Stimulated activated CD8-positive, alpha-beta memory T cell treated with anti-CD3 and anti-CD28 coated beads, Interleukin-12 subunit alpha, Interleukin-12 subunit beta, amount 100 ng/mL, for 4 hours (primary cell): Measurements from ENCODE around the gene SYT3.
"Not testable (repeated sequence)": the region's sequence is repeated elsewhere in the genome, so short reads cannot be mapped to it uniquely, and the experiment has no call there.

ENCODE experiments used
- DNase-seq: peaks from one replicate; pipeline ENCODE4 v3.0.0-alpha.2; 2020; ENCODE audit warnings: low read depth

The SYT3 gene

GRCh38 chr19:50602935-50603334 lies 36.7 kb downstream of the SYT3 start:
- no peak for DNase-seq

GRCh38 chr19:50602496-50602895 lies 37.2 kb downstream of the SYT3 start:
- DNase-seq: no peak

- no peak for DNase-seq
Observed at GRCh38 chr19:50602089-50602422, 37.6 kb downstream of the SYT3 start.

GRCh38 chr19:50601407-50602088 lies 38.1 kb downstream of the SYT3 start:
- no peak for DNase-seq

GRCh38 chr19:50599427-50599826 lies 40.3 kb downstream of the SYT3 start:
- DNase-seq: no peak

DNA sequence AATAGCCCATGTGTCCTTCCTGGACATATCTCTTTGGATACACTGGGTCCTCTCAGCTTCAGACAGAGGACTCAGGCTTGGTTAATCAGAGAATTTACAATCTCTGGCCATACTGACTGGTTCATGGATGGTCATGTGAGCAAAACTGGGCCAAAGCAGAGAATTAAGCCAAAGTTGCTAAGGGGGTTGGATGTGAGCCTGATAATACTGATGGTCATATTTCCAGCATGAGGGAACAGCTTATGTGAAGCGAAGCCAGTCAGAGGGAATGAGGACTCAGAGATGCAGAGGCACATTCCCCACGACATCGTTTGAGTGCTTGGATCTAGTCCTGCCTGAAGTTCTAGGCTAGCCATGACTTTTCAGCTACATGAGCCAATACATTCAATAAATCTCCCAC lies 49.5 kb downstream of the SYT3 start:
- no peak for DNase-seq

- not testable (repeated sequence) for DNase-seq
Observed at GRCh38 chr19:50581795-50582660, 57.7 kb downstream of the SYT3 start.

DNA sequence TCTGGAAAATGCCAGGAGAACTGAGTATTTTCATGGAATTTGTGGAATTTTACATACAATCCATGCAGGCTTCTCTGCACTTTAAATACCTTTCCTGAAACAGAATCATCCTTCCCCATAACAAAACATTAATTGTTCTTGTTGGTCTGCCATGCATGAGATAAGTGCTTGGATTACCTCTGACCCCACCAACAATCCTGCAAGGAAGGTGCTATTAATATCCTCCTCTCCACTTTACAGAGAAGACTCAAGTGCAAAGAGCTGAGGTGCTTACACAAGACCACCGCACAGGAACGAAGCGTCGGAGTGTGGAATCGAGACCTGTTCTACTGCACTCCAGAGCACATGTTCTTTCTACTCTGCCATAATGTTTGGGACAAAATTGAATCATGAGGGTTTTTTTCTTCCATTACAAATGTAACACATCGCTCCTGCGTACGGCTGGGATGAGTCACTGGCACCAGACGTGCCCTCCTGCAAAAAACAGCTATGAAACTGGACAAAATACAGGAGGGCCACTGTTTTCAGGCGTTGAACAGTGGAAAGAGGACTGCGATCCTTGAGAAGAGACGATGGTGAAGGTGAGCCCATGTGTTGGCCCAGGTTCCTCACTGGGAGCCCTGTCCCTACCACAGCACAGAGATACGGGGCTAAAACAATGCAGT lies 58.6 kb downstream of the SYT3 start:
- DNase-seq: no peak

DNA sequence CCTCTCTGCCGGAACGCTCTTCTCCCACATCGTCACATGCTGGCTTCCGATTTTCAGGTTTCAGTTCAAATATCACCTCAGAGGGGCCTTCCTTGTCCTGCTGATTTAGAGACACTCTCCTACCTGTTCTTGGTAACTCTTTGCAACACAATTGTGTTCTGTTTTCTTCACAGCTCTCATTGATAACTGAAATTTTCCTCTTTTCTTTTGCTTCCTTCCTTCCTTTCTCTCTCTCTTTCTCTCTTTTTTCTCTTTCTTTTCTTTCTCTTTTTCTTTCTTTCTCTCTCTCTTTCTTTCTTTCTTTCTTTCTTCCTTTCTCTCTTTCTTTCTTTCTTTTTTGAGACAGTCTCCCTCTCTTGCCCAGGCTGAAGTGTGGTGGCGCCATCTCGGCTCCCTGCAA lies 59.4 kb downstream of the SYT3 start:
- no peak for DNase-seq

DNA sequence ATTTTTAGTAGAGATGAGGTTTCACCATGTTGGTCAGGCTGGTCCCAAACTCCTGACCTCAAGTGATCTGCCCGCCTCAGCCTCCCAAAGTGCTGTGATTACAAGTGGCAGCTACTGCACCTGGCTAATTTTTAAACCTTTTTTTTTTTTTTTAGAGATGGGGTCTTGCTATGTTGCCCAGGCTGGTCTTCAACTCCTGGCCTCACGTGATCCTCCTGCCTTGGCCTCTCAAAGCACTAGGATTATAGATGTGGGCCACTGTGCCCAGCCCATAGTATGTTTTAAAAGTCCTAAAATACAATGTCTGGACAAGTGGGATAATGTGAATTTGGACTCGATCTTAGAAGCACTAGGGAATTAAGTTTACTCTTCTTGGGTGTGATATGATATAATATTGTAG lies 62.9 kb downstream of the SYT3 start:
- DNase-seq: not testable (repeated sequence)

- no peak for DNase-seq
Observed at GRCh38 chr19:50573741-50574461, 65.8 kb downstream of the SYT3 start.
